Mesothelial cell of epicardium (in vitro differentiated cells): ENCODE measurements around the gene FCHO1. TPM values are rescaled to one million over a fixed set of nuclear protein-coding genes. Genes with fewer than 3 reads are reported as not detected.

Source experiments
- DNase-seq, 2 experiments: peaks; one replicate each; pipeline ENCODE4 v3.0.0; 2021; ENCODE audit warnings: low spot score in 2 of 2; ENCODE audit not compliant: unreplicated experiment in 2 of 2
- H3K27ac Mint-ChIP-seq: 2 replicates; pipeline ENCODE4 v1.8.0; 2021; ENCODE audit warnings: mixed read lengths
- H3K27me3 Mint-ChIP-seq: 2 replicates; pipeline ENCODE4 v1.8.0; 2021; ENCODE audit warnings: low read depth, mixed read lengths
- H3K36me3 Mint-ChIP-seq: 2 replicates; pipeline ENCODE4 v1.8.0; 2021; ENCODE audit warnings: mixed read lengths
- H3K4me1 Mint-ChIP-seq: 2 replicates; pipeline ENCODE4 v1.8.0; 2021; ENCODE audit warnings: mixed read lengths
- H3K4me3 Mint-ChIP-seq: 2 replicates; pipeline ENCODE4 v1.8.0; 2021; ENCODE audit warnings: mild to moderate bottlenecking, moderate library complexity, mixed read lengths
- H3K9me3 Mint-ChIP-seq: 2 replicates; pipeline ENCODE4 v1.8.0; 2021; ENCODE audit warnings: mixed read lengths
- total RNA-seq: library from RNA; stranded (reverse); gene quantifications from 3 replicates; pipeline ENCODE4 v1.2.1, GENCODE V29; 2021
- TF ChIP-seq, protein P1 (sequence below): fragments of 200-600 bp; sonication (generic); IDR thresholded peaks from one replicate; pipeline ENCODE4 v1.5.0; 2021; ENCODE audit warnings: antibody characterized with exemption; ENCODE audit not compliant: unreplicated experiment

FCHO1 gene, protein sequence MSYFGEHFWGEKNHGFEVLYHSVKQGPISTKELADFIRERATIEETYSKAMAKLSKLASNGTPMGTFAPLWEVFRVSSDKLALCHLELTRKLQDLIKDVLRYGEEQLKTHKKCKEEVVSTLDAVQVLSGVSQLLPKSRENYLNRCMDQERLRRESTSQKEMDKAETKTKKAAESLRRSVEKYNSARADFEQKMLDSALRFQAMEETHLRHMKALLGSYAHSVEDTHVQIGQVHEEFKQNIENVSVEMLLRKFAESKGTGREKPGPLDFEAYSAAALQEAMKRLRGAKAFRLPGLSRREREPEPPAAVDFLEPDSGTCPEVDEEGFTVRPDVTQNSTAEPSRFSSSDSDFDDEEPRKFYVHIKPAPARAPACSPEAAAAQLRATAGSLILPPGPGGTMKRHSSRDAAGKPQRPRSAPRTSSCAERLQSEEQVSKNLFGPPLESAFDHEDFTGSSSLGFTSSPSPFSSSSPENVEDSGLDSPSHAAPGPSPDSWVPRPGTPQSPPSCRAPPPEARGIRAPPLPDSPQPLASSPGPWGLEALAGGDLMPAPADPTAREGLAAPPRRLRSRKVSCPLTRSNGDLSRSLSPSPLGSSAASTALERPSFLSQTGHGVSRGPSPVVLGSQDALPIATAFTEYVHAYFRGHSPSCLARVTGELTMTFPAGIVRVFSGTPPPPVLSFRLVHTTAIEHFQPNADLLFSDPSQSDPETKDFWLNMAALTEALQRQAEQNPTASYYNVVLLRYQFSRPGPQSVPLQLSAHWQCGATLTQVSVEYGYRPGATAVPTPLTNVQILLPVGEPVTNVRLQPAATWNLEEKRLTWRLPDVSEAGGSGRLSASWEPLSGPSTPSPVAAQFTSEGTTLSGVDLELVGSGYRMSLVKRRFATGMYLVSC
- total RNA-seq, result 3.8 to 6.2 TPM (median 4.6 TPM) in 3 replicates

DNA sequence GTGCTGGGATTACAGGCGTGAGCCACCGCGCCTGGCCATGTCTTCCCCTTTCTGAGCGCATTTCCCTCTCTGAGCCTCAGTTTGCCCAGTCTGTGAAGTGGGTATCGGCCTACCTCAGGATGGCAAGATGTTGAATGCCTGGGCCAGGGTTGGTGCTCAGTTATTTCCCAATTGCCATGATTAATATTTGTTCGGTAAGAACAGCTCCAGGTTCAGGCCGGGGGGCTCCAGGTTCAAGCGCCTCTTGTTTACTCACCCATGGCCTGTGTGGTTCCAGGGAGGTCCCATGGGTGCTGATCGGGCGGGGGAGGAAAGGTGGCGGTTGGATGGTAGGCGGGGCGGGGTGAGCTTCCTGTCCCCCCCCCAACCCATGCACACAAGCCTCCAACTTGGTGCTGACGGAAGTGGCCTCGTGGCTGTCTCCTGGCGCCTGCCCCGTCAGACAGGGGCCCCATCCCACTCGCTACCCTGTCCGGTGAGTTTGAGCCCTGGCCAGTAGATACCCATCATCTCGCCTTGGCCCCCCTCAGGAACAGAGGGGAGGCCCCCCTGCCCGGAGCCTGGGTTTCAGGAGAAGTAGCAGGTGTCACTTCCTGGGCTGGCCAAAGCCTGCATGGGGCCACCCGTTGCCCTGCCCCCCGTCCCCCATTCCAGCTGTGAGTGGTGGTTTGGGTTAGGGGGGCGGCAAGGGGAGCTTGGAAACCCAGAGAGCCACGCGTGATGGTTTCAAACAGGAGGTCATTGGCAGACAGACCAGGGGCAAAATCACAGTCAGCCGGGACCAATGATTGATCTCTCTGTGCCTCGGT lies at the start of gene FCHO1:
FCHO1 (plus strand) TSS at position 375 of the 809 bp plus-strand sequence. CDS start 3,688 bp downstream, outside the sequence.
- no peak for DNase-seq
- Mint-ChIP-seq H3K27me3 (peaks cover 13% of the 10 kb centered on the region), H3K27ac (no peak within 1 kb of the TSS), H3K9me3 (no peaks in the 10 kb centered on the region), H3K4me1 (no peaks in the 10 kb centered on the region), H3K36me3 (no peaks in the 10 kb centered on the region), H3K4me3 (no peak within 1 kb of the TSS)
- TF ChIP-seq, protein P1, sequence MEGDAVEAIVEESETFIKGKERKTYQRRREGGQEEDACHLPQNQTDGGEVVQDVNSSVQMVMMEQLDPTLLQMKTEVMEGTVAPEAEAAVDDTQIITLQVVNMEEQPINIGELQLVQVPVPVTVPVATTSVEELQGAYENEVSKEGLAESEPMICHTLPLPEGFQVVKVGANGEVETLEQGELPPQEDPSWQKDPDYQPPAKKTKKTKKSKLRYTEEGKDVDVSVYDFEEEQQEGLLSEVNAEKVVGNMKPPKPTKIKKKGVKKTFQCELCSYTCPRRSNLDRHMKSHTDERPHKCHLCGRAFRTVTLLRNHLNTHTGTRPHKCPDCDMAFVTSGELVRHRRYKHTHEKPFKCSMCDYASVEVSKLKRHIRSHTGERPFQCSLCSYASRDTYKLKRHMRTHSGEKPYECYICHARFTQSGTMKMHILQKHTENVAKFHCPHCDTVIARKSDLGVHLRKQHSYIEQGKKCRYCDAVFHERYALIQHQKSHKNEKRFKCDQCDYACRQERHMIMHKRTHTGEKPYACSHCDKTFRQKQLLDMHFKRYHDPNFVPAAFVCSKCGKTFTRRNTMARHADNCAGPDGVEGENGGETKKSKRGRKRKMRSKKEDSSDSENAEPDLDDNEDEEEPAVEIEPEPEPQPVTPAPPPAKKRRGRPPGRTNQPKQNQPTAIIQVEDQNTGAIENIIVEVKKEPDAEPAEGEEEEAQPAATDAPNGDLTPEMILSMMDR, result no peak

DNA sequence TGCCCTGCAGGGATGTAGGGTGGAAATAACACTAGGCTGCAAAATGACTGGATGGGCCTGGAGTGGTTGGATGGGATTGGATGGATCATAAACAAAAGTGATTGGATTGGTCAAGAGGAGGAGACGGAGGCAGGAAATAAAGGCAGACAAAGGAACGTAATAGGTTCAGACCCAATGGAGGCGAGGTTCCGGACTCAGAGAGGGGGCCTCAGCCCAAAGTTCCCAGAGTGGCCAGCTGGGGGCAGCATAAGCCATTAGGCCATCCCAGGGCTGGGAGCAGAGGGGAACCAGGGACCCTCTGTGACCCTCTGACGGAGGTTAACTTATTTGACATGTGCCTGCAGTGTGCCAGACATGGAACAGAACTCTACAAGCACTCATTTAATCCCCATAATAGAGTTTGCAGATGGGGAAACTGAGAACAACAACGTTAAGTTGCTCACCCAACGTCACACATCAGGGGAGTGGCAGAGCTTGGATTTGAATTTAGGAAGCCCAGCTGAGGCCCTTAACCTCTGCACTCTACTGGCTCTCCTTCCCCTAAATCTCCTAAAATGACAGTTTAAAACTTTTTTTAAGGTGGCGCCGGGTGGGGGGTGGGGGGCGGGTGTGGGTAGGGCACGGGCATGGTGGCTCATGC lies 47.3 kb upstream of the FCHO1 start:
- DNase-seq, result no peak
- peaks cover 21% of the 10 kb centered on the region for H3K27me3 Mint-ChIP-seq
- H3K36me3 Mint-ChIP-seq, result no peaks in the 10 kb centered on the region
- H3K27ac Mint-ChIP-seq, result no peak overlapping the region
- no peaks in the 10 kb centered on the region for H3K9me3 Mint-ChIP-seq
- no peaks in the 10 kb centered on the region for H3K4me1 Mint-ChIP-seq
- H3K4me3 Mint-ChIP-seq, result no peak overlapping the region
- TF ChIP-seq, protein P1, result peak; percentile 57

DNA sequence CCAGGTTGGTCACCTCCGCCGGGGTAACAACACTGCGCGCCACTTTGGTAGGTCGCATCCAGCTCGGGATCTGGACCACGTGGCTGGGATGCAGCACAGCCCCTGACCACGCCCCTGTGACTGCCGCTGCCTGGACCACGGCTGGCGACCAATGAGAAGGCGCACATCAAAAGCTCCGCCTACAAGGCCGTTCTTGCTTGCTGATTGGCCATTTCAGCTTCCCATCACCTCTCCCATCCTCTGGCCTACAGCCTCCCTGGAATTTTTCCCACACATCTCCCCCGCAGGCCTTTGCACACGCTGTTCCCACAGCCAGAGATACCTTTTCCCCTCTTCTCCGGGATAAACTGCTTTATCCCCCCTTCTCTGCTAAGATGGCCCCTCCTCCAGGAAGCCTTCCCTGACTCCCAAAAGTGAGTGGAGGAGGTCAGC lies 44.5 kb upstream of the FCHO1 start:
- no peak overlapping the region for H3K27ac Mint-ChIP-seq
- DNase-seq, result no peak
- H3K4me1 Mint-ChIP-seq, result peaks cover under 1% of the 10 kb centered on the region
- no peaks in the 10 kb centered on the region for H3K9me3 Mint-ChIP-seq
- H3K36me3 Mint-ChIP-seq, result no peaks in the 10 kb centered on the region
- peaks cover 9% of the 10 kb centered on the region for H3K27me3 Mint-ChIP-seq
- TF ChIP-seq, protein P1, result no peak
- no peak overlapping the region for H3K4me3 Mint-ChIP-seq

DNA sequence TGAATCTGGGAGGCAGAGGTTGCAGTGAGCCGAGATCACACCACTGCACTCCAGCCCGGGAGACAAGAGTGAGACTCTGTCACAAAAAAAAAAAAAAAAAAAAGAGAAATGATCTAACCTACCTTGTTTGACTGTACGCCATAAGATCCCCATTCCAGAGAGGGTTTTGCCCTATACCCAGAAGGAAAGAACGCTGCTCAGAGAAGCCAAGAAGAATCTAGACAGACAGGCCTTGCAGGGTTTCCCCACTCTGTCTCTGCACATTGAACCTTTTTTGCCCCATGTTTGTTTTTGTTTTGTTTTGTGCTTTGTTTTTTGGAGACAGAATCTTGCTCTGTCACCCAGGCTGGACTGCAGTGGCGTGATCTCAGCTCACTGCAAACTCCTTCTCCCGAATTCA lies 39.4 kb upstream of the FCHO1 start:
- TF ChIP-seq, protein P1, result no peak
- no peaks in the 10 kb centered on the region for H3K36me3 Mint-ChIP-seq
- no peaks in the 10 kb centered on the region for H3K9me3 Mint-ChIP-seq
- H3K27ac Mint-ChIP-seq, result peak overlapping the region; percentile 50
- H3K27me3 Mint-ChIP-seq, result peaks cover 7% of the 10 kb centered on the region
- no peak overlapping the region for H3K4me3 Mint-ChIP-seq
- H3K4me1 Mint-ChIP-seq, result peaks cover 4% of the 10 kb centered on the region
- no peak for DNase-seq
